ENCODE data around the gene CSKMT.
"Not testable (repeated sequence)": the region's sequence is repeated elsewhere in the genome, so short reads cannot be mapped to it uniquely, and the experiment has no call there.

CSKMT gene

GRCh38 chr11:62665075-62665598, at the start of gene CSKMT, which contains the start of gene C11orf98:
CSKMT (plus strand) TSS chr11:62665312; CDS start chr11:62665880, 568 bp downstream.
C11orf98 (minus strand) TSS chr11:62665210; CDS start chr11:62665169, 41 bp downstream.
- peaks cover 64% of the 10 kb centered on the region for H3K36me3 Mint-ChIP-seq (ENCODE audit: low read depth)

GRCh38 chr11:62615521-62615920, 49.6 kb upstream of the CSKMT start:
- Mint-ChIP-seq H3K36me3 (ENCODE audit: low read depth) (peaks cover 21% of the 10 kb centered on the region), H3K27ac (no peak overlapping the region), H3K9me3 (no peaks in the 10 kb centered on the region), H3K27me3 (no peaks in the 10 kb centered on the region), H3K4me1 (ENCODE audit: low read depth) (peaks cover 44% of the 10 kb centered on the region), H3K4me3 (no peak overlapping the region)

More at GRCh38 chr11:62665075-62665598, at the start of gene CSKMT, which contains the start of gene C11orf98:
- H3K4me3 Mint-ChIP-seq: peak within 1 kb of the TSS; percentile 96
- peak within 1 kb of the TSS; percentile 98 for H3K27ac Mint-ChIP-seq
- peaks cover 50% of the 10 kb centered on the region for H3K4me1 Mint-ChIP-seq (ENCODE audit: low read depth)
- H3K9me3 Mint-ChIP-seq: no peaks in the 10 kb centered on the region
- H3K27me3 Mint-ChIP-seq: no peaks in the 10 kb centered on the region

- H3K4me1 Mint-ChIP-seq (ENCODE audit: low read depth): peaks cover 42% of the 10 kb centered on the region
- not testable (repeated sequence) for H3K27ac Mint-ChIP-seq, H3K27me3 Mint-ChIP-seq, H3K9me3 Mint-ChIP-seq, H3K4me3 Mint-ChIP-seq
- peaks cover 28% of the 10 kb centered on the region for H3K36me3 Mint-ChIP-seq (ENCODE audit: low read depth)
Measured at GRCh38 chr11:62616957-62617356, 48.2 kb upstream of the CSKMT start.

GRCh38 chr11:62621027-62621566, 44.0 kb upstream of the CSKMT start:
- peaks cover 32% of the 10 kb centered on the region for H3K4me1 Mint-ChIP-seq (ENCODE audit: low read depth)
- H3K27me3 Mint-ChIP-seq: no peaks in the 10 kb centered on the region
- H3K36me3 Mint-ChIP-seq (ENCODE audit: low read depth): peaks cover 47% of the 10 kb centered on the region
- H3K27ac Mint-ChIP-seq: peak overlapping the region; percentile 93
- H3K4me3 Mint-ChIP-seq: peak overlapping the region; percentile 93
- H3K9me3 Mint-ChIP-seq: no peaks in the 10 kb centered on the region

DNA sequence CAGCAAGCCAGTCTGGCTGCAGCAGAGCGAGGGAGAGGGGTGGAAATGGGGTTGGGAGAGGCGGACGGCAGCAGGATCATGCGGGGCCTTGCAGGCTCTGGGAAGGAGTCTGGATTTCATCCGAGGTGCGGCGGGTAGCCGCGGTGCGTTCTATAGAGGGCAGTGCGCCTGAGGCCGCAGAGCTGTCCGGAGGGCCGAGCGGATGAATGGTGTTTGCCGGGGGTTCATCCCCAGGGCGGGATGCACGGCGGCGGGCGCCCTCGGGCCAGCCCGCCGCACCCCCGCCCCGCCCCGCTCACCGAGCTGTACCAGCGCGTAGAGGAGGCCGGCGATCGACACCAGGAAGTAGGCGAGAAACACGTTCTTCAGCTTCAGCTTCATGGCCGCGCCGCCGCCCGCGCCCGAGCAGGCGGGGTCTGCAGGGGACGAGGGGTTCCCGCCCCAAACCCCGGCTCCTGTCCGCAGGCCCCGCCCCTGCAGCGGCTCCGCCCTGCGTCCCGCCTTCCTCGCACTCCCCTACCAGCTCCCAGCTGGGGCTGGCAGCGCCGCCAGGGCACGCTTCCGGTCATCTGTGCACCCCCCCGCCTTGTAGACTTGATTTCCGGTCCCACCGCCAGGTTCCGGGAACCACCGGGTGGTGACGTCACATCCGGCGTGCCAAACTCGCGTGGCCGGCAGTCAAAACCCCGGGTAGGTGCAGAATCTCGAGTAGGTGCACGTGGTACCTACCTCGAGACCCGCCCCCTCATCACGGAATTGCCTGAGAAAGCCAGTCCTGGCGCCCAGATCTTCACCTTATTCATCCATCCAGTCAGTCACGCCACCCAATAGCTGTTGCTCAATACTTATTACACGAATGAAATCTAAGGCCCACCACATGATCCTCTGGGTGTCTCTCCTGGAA, 43.3 kb upstream of the CSKMT start, which contains the start of gene B3GAT3:
B3GAT3 (minus strand) TSS at position 420 of the 904 bp plus-strand sequence; CDS start at position 381, 39 bp downstream.
- Mint-ChIP-seq H3K9me3 (no peaks in the 10 kb centered on the region), H3K36me3 (ENCODE audit: low read depth) (peaks cover 50% of the 10 kb centered on the region), H3K27me3 (no peaks in the 10 kb centered on the region), H3K27ac (peak within 1 kb of the TSS; percentile 93), H3K4me3 (peak within 1 kb of the TSS; percentile 93), H3K4me1 (ENCODE audit: low read depth) (peaks cover 32% of the 10 kb centered on the region)

DNA sequence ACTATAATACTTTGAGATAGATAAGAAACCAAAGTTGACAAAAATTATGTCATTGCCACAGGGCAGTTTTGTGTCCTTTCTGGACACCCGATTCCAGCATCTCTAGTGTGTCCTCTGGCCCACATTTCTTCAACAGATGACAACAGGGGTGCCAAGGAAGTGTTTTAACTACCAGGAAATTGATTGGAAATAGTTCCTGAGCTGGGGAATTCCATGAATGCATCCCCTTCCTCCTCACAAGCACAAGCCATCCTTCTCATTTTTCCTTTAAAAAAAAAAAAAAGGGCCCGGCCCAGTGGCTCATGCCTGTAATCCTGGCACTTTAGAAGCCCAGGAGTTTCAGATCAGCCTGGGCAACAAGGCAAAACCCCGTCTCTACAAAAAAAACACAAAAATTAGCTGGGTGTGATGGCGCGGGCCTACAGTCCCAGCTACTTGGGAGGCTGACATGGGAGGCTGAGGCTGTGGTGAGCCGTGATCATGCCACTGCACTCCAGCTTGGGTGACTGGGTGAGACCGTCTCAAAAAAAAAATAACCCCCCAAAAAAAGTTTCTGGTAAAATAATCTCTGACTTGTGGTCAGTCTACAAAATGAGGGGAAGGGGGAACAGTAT, 42.5 kb upstream of the CSKMT start:
- no peaks in the 10 kb centered on the region for H3K9me3 Mint-ChIP-seq
- no peaks in the 10 kb centered on the region for H3K27me3 Mint-ChIP-seq
- H3K4me3 Mint-ChIP-seq: peak overlapping the region; percentile 78
- H3K36me3 Mint-ChIP-seq (ENCODE audit: low read depth): peaks cover 55% of the 10 kb centered on the region
- H3K4me1 Mint-ChIP-seq (ENCODE audit: low read depth): peaks cover 32% of the 10 kb centered on the region
- peak overlapping the region; percentile 90 for H3K27ac Mint-ChIP-seq

DNA sequence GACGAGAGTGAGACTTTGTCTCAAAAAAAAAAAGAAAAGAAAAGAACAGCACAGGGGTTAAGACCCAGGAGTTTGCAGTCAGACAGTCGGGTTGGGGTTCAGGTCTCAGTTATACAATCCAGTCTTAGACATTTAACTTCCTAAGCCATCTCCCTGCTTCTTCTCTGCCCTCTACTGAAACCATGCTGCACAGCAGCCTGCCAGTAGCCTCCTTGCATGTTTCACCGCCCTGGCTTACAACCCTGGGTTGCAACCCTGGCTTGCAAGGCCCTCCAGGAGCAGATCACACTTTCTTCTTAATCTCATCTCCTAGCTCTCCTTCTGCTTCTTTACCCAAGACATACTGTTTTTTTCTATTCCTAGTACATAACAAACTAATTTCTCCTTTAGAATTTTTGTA, 37.4 kb upstream of the CSKMT start:
- H3K4me1 Mint-ChIP-seq (ENCODE audit: low read depth): no peaks in the 10 kb centered on the region
- peak overlapping the region; percentile 1 for H3K27ac Mint-ChIP-seq
- peaks cover 72% of the 10 kb centered on the region for H3K36me3 Mint-ChIP-seq (ENCODE audit: low read depth)
- H3K4me3 Mint-ChIP-seq: no peak overlapping the region
- no peaks in the 10 kb centered on the region for H3K27me3 Mint-ChIP-seq
- H3K9me3 Mint-ChIP-seq: no peaks in the 10 kb centered on the region

DNA sequence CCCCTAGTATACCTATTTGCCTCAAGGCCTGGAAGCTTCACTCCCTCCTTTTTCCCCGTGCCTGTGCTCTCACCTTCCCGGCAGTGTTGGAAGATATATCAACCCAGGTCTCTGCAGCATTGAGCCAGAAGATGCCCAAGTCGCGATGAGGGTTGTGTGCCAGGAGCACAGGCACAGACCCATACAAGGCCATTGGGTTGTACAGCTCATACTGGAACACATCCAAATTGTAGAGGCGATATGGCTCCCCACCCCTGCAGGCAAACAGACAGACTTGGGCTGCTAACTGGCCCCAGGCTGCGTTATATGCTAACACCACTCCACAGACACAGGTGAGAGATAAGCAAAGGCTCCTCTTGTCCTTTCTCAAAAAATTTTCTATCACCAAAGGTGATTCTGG, 32.6 kb upstream of the CSKMT start:
- no peak overlapping the region for H3K27ac Mint-ChIP-seq
- H3K36me3 Mint-ChIP-seq (ENCODE audit: low read depth): peaks cover 81% of the 10 kb centered on the region

GRCh38 chr11:62644220-62644619, 20.9 kb upstream of the CSKMT start:
- Mint-ChIP-seq H3K4me3 (peak overlapping the region; percentile 43), H3K27ac (peak overlapping the region; percentile 68), H3K27me3 (no peaks in the 10 kb centered on the region), H3K36me3 (ENCODE audit: low read depth) (peaks cover 35% of the 10 kb centered on the region), H3K4me1 (ENCODE audit: low read depth) (peaks cover 53% of the 10 kb centered on the region), H3K9me3 (no peaks in the 10 kb centered on the region)

More for the DNA sequence above, 32.6 kb upstream of the CSKMT start:
- H3K27me3 Mint-ChIP-seq: no peaks in the 10 kb centered on the region
- no peak overlapping the region for H3K4me3 Mint-ChIP-seq
- no peaks in the 10 kb centered on the region for H3K9me3 Mint-ChIP-seq
- peaks cover 16% of the 10 kb centered on the region for H3K4me1 Mint-ChIP-seq (ENCODE audit: low read depth)

GRCh38 chr11:62645671-62645945, 19.5 kb upstream of the CSKMT start:
- Mint-ChIP-seq H3K27ac (peak overlapping the region; percentile 99), H3K27me3 (no peaks in the 10 kb centered on the region), H3K36me3 (ENCODE audit: low read depth) (peaks cover 31% of the 10 kb centered on the region), H3K4me3 (peak overlapping the region; percentile 100), H3K4me1 (ENCODE audit: low read depth) (peaks cover 44% of the 10 kb centered on the region), H3K9me3 (no peaks in the 10 kb centered on the region)

DNA sequence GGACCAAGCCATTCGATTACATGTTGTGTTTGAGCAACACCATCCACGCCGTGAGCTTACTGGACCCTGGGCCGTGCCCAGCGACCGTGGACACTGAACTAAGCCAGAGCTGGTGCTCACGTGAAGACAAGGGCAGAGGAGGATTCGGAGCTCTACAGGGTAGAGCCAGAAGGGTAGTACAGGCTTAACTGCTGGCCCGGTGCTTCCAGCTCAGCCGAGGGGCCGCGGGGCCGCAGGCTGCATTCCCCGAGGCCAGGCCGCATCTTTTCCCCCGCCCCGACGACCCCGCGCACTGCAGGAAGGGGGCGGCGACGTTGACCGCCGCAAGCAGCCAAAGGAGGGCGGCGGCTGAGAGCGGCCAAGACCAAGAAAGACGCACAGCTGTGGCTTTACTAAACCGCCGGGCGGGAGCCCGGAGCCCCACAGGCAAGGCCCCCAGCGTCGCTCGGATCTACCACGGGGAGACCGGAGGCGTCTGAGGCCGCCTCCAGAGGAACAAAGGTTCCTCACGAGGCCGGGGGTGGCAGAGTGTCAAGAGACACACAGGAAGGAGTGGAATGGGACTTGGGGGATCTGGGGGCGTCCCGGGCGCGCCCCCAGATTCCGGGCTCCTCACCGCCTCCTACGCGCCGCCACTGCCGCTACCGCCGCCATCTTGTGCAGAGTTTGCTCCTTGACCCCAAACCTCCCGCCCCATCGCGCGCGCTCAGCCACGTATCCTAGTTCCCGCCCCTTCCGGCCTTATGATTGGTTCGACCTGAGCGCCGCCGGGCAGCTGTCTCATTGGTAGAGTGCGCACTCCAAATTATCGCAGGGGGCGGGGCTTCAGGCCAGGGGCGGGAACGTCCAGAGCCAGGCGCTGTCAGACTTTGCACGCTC, 18.9 kb upstream of the CSKMT start, which contains the start of gene GANAB:
GANAB (minus strand) TSS at position 668 of the 879 bp plus-strand sequence; CDS start at position 654, 14 bp downstream.
- Mint-ChIP-seq H3K4me3 (peak within 1 kb of the TSS; percentile 100), H3K36me3 (ENCODE audit: low read depth) (peaks cover 27% of the 10 kb centered on the region), H3K27me3 (no peaks in the 10 kb centered on the region), H3K9me3 (no peaks in the 10 kb centered on the region), H3K27ac (peak within 1 kb of the TSS; percentile 99), H3K4me1 (ENCODE audit: low read depth) (peaks cover 42% of the 10 kb centered on the region)

DNA sequence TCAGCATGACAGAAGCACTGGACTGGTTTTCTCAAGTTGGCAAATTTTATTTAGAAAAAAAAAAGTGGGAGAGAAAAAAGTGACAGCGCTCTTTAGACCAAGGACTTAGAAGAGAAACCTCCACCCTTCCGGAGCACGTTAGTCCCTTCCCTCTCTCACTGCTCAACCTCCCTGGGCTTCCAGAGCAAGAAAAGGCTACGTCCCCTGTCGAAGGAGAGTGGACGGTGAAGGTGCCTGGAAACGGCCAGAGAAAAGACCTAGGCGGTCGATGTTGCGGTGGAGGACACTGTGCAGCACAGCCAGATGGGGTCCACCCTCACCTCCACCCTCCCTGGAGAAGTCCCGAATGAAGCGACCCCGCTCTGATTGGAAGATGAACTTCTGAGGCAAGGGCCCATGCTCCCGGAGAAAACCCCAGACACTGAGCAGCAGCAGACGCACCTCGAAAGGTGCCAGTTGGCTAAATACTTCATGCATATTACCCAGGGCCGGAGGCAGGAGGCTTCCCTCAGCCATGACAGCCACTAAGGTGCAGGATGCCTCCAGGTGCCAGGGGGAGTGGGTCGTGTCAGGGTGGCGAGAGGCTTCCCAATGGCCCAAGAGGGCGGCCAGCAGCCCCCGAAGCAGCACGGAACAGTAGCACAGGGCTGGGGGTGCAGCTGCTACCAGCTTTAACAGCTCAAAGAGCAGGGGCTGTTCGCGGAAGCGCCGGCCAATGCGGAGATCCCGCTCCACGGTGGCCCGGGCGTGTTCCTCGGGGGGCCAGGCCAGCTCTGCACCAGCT, 18.1 kb upstream of the CSKMT start:
- H3K4me3 Mint-ChIP-seq: peak overlapping the region; percentile 100

GRCh38 chr11:62647609-62648005, 17.5 kb upstream of the CSKMT start:
- no peak overlapping the region for H3K27ac Mint-ChIP-seq
- peaks cover 45% of the 10 kb centered on the region for H3K4me1 Mint-ChIP-seq (ENCODE audit: low read depth)

More for the DNA sequence above, 18.1 kb upstream of the CSKMT start:
- Mint-ChIP-seq H3K36me3 (ENCODE audit: low read depth) (peaks cover 24% of the 10 kb centered on the region), H3K27ac (peak overlapping the region; percentile 99), H3K27me3 (no peaks in the 10 kb centered on the region), H3K4me1 (ENCODE audit: low read depth) (peaks cover 43% of the 10 kb centered on the region), H3K9me3 (no peaks in the 10 kb centered on the region)

More at GRCh38 chr11:62647609-62648005, 17.5 kb upstream of the CSKMT start:
- H3K9me3 Mint-ChIP-seq: no peaks in the 10 kb centered on the region
- peaks cover 22% of the 10 kb centered on the region for H3K36me3 Mint-ChIP-seq (ENCODE audit: low read depth)
- no peak overlapping the region for H3K4me3 Mint-ChIP-seq
- no peaks in the 10 kb centered on the region for H3K27me3 Mint-ChIP-seq

Measured in stimulated activated naive CD8-positive, alpha-beta T cell treated with anti-CD3 and anti-CD28 coated beads, Interleukin-15, Interleukin-2, amounts not matched to agents 100 ng/mL and 50 ng/mL, for 24 hours (primary cell).